Stimulated activated CD4-positive, alpha-beta T cell treated with anti-CD3 and anti-CD28 coated beads, Interleukin-2, amount 100 ng/mL, for 4 hours (primary cell): ENCODE data around the gene PRPF39.
"Not testable (repeated sequence)": the region's sequence is repeated elsewhere in the genome, so short reads cannot be mapped to it uniquely, and the experiment has no call there.

ENCODE experiments used
- DNase-seq: peaks from one replicate; pipeline ENCODE4 v3.0.0-alpha.2; 2020; ENCODE audit warnings: low read depth

The PRPF39 gene

DNA sequence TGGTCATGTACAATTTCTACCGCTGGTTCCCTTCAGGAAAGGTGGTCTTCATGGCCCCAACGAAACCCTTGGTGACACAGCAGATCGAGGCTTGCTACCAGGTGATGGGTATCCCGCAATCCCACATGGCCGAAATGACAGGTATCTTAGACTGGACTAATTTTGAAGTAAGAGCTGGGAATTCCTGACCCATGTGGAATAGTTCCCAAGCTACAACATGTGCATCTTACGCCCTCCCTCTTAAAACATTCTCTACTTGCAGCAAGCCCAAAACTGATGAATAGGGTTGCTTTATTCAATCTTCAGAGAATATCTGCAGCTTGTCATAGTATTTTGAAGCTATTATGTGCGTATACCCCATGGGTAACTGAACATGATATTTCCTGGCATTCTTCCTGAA lies 52.5 kb downstream of the PRPF39 start:
- no peak for DNase-seq

DNA sequence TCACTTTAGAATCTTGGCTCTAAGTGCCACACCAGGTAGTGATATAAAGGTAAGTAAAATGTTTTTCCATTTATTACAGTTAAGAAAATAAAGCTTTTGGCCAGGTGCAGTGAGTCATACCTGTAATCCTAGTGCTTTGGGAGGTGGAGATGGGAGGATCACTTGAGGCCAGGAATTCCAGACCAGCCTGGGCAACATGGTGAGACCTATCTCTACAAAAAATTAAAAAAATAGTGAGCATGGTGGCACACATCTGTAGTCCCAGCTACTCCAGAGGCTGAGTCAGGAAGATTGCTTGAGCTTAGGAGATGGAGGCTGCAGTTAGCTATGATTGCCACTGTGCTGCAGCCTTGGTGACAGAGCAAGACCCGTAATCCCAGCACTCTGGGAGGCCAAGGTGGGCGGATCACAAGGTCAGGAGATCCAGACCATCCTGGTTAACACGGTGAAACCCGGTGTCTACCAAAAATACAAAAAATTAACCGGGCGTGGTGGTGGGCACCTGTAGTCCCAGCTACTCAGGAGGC lies 56.8 kb downstream of the PRPF39 start:
- DNase-seq = no peak

DNA sequence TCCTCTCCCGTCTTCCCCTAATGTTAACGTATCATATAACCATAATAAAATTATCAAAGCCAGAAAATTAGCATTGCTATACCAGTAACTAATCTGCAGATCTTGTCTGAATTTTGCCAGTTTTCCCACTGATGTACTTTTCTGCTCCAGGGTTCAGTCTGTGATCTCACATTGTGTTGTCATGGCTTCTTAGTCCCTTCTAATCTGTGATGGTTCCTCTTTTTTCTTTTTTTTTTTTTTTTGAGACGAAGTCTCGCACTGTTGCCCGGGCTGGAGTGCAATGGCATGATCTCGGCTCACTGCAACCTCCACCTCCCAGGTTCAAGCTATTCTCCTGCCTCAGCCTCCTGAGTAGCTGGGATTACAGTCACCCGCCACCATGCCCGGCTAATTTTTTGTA lies 58.2 kb downstream of the PRPF39 start:
- not testable (repeated sequence) for DNase-seq

DNA sequence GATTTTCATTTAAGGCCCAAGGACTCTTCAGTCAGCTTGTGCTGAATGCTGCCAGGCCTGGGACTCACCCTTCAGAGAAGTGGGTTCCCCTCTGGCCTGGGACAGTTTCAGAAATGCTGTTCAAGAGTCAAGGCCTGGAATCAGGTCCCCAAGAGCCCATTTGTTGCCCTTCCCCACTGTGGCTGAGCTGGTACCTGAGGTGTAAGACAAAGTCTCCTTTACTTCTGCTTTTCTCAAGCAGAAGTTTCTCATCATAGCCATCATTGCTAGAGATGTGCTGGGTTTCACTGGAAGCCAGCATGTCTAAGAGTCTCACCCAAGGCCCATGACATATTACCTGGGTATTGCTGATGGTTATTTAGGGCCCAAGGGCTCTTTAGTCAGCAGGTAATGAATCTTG lies 60.7 kb downstream of the PRPF39 start:
- DNase-seq = no peak

DNA sequence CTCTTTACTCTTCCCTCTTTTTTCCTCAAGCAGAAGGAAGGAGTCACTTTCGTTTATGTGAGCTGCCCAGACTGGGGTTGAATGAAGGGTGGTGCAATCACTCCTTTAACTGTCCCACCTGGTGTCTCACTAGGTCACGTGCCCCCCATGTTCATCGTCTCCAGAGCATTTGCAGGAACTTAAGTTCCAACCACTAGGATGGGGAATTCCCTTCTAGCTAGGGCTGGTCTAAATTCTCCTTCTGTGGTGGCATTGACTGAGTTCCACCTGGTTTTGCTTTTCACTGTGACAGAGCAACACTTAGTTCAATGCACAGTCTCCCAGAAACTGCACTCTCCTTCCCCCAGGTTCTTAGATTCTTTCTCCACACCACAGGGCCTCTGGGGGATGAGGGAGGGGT lies 61.3 kb downstream of the PRPF39 start:
- DNase-seq = no peak

DNA sequence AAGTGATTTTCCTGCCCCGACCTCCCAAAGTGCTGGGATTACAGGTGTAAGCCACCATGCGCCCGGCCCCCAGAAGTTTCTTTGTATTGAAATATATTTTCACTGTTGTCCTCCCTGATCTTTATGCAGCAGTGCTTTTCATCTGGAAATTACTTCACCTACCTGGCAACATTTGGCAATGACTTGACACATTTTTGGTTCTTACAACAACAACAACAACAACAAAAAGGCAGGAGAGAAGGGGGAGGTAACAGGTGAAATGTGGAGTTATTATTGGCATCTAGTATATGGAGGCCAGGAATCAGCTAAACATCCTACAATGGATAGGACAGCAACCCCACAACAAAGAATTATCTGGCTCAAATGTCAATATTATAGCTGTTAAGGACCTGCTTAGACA lies 65.7 kb downstream of the PRPF39 start:
- DNase-seq = no peak

DNA sequence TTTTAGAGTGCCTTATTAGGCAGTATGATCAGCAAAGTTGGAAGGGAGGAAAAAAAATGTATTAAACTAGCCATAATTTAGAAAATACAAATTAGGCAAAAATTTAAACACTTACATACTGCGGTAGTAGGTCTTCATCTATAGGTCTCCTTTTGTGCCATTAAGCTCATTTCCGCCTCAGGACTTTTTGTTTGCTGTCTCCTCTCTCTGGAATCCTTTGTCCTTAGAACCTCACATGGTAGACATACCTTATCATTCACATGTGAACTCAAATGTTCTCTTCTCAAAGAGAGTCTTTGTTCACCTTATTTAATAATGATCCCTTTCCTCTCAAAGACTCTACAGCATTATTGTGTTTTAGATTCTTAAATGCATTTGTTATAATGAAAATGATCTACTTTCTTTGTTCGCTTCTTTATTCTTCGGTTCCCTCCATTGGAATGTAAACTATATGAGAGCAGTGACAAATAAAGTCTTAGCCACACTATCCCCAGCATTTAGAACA lies 66.5 kb downstream of the PRPF39 start:
- no peak for DNase-seq

DNA sequence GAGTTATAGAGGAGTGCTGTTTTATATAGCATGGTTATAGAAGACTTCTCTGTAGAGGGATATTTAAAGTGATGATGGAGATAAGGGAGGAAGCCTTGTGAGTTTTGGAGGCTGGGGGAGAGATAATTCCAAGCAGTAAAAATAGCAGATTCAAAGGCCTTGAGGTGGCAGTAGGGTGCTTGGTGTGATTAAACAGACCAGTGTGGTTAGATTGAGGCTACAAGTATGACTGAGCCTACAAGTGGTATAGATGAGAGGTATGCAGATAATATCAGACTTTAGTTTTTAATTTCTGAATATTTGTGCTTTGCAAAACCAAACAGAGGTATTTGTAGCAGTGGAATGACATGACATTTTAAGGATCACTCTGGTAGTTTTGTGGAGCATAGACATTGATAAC lies 72.2 kb downstream of the PRPF39 start:
- DNase-seq = no peak
